ENCODE data around the gene UBE2E3. TPM values are rescaled to one million over a fixed set of nuclear protein-coding genes. Genes with fewer than 3 reads are reported as not detected.

Gene UBE2E3
- total RNA-seq, 2 donors from 2014 or later: 24.1 to 38.2 TPM

GRCh38 chr2:180955101-180955500 is 25.3 kb upstream of the UBE2E3 start:
- Mint-ChIP-seq H3K27ac (no peak overlapping the region), H3K27me3 (peaks cover 40% of the 10 kb centered on the region), H3K4me1 (no peaks in the 10 kb centered on the region), H3K4me3 (no peak overlapping the region), H3K36me3 (ENCODE audit: low read depth) (no peaks in the 10 kb centered on the region)
- no peak for ATAC-seq
- DNase-seq: no peak
- no peaks in the 10 kb centered on the region for H3K9me3 ChIP-seq (ENCODE audit: control insufficient read depth, low read length, poor library complexity, severe bottlenecking)

- H3K27ac Mint-ChIP-seq: no peak overlapping the region
- H3K4me3 Mint-ChIP-seq: no peak overlapping the region
- ATAC-seq: no peak
- H3K4me1 Mint-ChIP-seq: no peaks in the 10 kb centered on the region
- DNase-seq: no peak
- peaks cover 3% of the 10 kb centered on the region for H3K36me3 Mint-ChIP-seq (ENCODE audit: low read depth)
- peaks cover 37% of the 10 kb centered on the region for H3K27me3 Mint-ChIP-seq
- no peaks in the 10 kb centered on the region for H3K9me3 ChIP-seq (ENCODE audit: control insufficient read depth, low read length, poor library complexity, severe bottlenecking)
These were observed 20.6 kb upstream of the UBE2E3 start for GRCh38 chr2:180959787-180960186.

- H3K27me3 Mint-ChIP-seq: peaks cover 39% of the 10 kb centered on the region
- ATAC-seq: no peak
- H3K4me3 Mint-ChIP-seq: no peak overlapping the region
- H3K27ac Mint-ChIP-seq: no peak overlapping the region
- peaks cover 3% of the 10 kb centered on the region for H3K36me3 Mint-ChIP-seq (ENCODE audit: low read depth)
- DNase-seq: no peak
- no peaks in the 10 kb centered on the region for H3K4me1 Mint-ChIP-seq
- H3K9me3 ChIP-seq (ENCODE audit: control insufficient read depth, low read length, poor library complexity, severe bottlenecking): no peaks in the 10 kb centered on the region
These were observed 19.4 kb upstream of the UBE2E3 start for GRCh38 chr2:180960982-180961381.

- Mint-ChIP-seq H3K4me1 (no peaks in the 10 kb centered on the region), H3K36me3 (ENCODE audit: low read depth) (peaks cover 3% of the 10 kb centered on the region), H3K4me3 (no peak overlapping the region), H3K27me3 (peaks cover 29% of the 10 kb centered on the region), H3K27ac (no peak overlapping the region)
- no peaks in the 10 kb centered on the region for H3K9me3 ChIP-seq (ENCODE audit: control insufficient read depth, low read length, poor library complexity, severe bottlenecking)
- no peak for DNase-seq
- ATAC-seq: no peak
These were observed 17.6 kb upstream of the UBE2E3 start for GRCh38 chr2:180962727-180963314.

- no peaks in the 10 kb centered on the region for H3K9me3 ChIP-seq (ENCODE audit: control insufficient read depth, low read length, poor library complexity, severe bottlenecking)
- Mint-ChIP-seq H3K36me3 (ENCODE audit: low read depth) (peaks cover 3% of the 10 kb centered on the region), H3K4me1 (no peaks in the 10 kb centered on the region), H3K27ac (no peak overlapping the region), H3K27me3 (peaks cover 16% of the 10 kb centered on the region), H3K4me3 (no peak overlapping the region)
- DNase-seq: no peak
- ATAC-seq: no peak
These were observed 14.0 kb upstream of the UBE2E3 start for GRCh38 chr2:180966378-180966777.

GRCh38 chr2:180969124-180969523 is 11.3 kb upstream of the UBE2E3 start:
- Mint-ChIP-seq H3K4me1 (no peaks in the 10 kb centered on the region), H3K4me3 (no peak overlapping the region), H3K27me3 (peaks cover 7% of the 10 kb centered on the region), H3K27ac (no peak overlapping the region), H3K36me3 (ENCODE audit: low read depth) (no peaks in the 10 kb centered on the region)
- ATAC-seq (no peak), DNase-seq (no peak)
- H3K9me3 ChIP-seq (ENCODE audit: control insufficient read depth, low read length, poor library complexity, severe bottlenecking): no peaks in the 10 kb centered on the region

- Mint-ChIP-seq H3K4me1 (no peaks in the 10 kb centered on the region), H3K27ac (no peak overlapping the region), H3K4me3 (no peak overlapping the region), H3K27me3 (peaks cover 1% of the 10 kb centered on the region), H3K36me3 (ENCODE audit: low read depth) (no peaks in the 10 kb centered on the region)
- H3K9me3 ChIP-seq (ENCODE audit: control insufficient read depth, low read length, poor library complexity, severe bottlenecking): no peaks in the 10 kb centered on the region
- DNase-seq: no peak
- no peak for ATAC-seq
These were observed 10.4 kb upstream of the UBE2E3 start for GRCh38 chr2:180970016-180970415.

- Mint-ChIP-seq H3K4me3 (no peak overlapping the region), H3K27me3 (no peaks in the 10 kb centered on the region), H3K27ac (no peak overlapping the region), H3K36me3 (ENCODE audit: low read depth) (no peaks in the 10 kb centered on the region), H3K4me1 (no peaks in the 10 kb centered on the region)
- H3K9me3 ChIP-seq (ENCODE audit: control insufficient read depth, low read length, poor library complexity, severe bottlenecking): no peaks in the 10 kb centered on the region
- ATAC-seq (no peak), DNase-seq (no peak)
These were observed 8.6 kb upstream of the UBE2E3 start for GRCh38 chr2:180971811-180972210.

GRCh38 chr2:180975585-180975984 is 4.8 kb upstream of the UBE2E3 start:
- Mint-ChIP-seq H3K27me3 (no peaks in the 10 kb centered on the region), H3K4me1 (peaks cover 2% of the 10 kb centered on the region), H3K27ac (peak overlapping the region; percentile 19), H3K4me3 (no peak overlapping the region), H3K36me3 (ENCODE audit: low read depth) (no peaks in the 10 kb centered on the region)
- H3K9me3 ChIP-seq (ENCODE audit: control insufficient read depth, low read length, poor library complexity, severe bottlenecking): no peaks in the 10 kb centered on the region
- ATAC-seq: no peak
- no peak for DNase-seq

GRCh38 chr2:180978903-180979748 is 1.3 kb upstream of the UBE2E3 start:
- ATAC-seq (no peak), DNase-seq (no peak)
- no peaks in the 10 kb centered on the region for H3K9me3 ChIP-seq (ENCODE audit: control insufficient read depth, low read length, poor library complexity, severe bottlenecking)
- H3K27me3 Mint-ChIP-seq: no peaks in the 10 kb centered on the region
- peaks cover 16% of the 10 kb centered on the region for H3K4me1 Mint-ChIP-seq
- H3K4me3 Mint-ChIP-seq: peak overlapping the region; percentile 97
- H3K36me3 Mint-ChIP-seq (ENCODE audit: low read depth): peaks cover 2% of the 10 kb centered on the region
- peak overlapping the region; percentile 81 for H3K27ac Mint-ChIP-seq

GRCh38 chr2:180979749-180980105 is 678 bp upstream of the UBE2E3 start:
- ATAC-seq (no peak), DNase-seq (no peak)
- peak overlapping the region; percentile 81 for H3K27ac Mint-ChIP-seq
- peaks cover 16% of the 10 kb centered on the region for H3K4me1 Mint-ChIP-seq
- no peaks in the 10 kb centered on the region for H3K27me3 Mint-ChIP-seq
- peaks cover 2% of the 10 kb centered on the region for H3K36me3 Mint-ChIP-seq (ENCODE audit: low read depth)
- peak overlapping the region; percentile 97 for H3K4me3 Mint-ChIP-seq
- no peaks in the 10 kb centered on the region for H3K9me3 ChIP-seq (ENCODE audit: control insufficient read depth, low read length, poor library complexity, severe bottlenecking)

GRCh38 chr2:180980943-180981911 is 822 bp downstream of the UBE2E3 start:
- DNase-seq: peak in 2 of 3 donors; percentile 6 to 25
- Mint-ChIP-seq H3K27me3 (no peaks in the 10 kb centered on the region), H3K4me3 (peak overlapping the region; percentile 97), H3K4me1 (peaks cover 21% of the 10 kb centered on the region), H3K36me3 (ENCODE audit: low read depth) (peaks cover 2% of the 10 kb centered on the region), H3K27ac (peak overlapping the region; percentile 95)
- ATAC-seq: peak; percentile 18
- H3K9me3 ChIP-seq (ENCODE audit: control insufficient read depth, low read length, poor library complexity, severe bottlenecking): no peaks in the 10 kb centered on the region

All from T-helper 17 cell (primary cell).